Iris pigment epithelial cell (primary cell): ENCODE measurements around the gene LMAN1.

ENCODE experiments used
- DNase-seq: peaks from one replicate; pipeline ENCODE4 v3.0.0-alpha.2; 2011; ENCODE audit warnings: low read depth

LMAN1 gene

DNA sequence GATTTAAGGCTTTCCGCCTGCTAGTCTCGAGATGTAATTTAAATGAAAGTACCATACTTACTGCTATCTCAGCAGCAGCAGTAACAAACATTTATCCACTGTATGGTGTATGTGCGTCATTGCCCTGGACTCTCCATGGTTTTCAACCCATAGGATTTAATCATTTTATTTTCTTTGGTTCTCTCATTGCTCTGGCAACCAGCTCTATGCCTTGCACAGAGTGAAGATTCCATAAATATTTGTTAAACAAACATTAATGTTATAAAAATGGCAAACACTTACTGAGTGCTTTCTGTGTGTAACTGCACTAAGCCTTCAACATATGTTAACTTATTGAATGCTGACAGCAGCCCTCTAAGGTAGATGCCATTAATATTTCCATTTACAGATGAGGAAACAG lies 1.3 kb upstream of the LMAN1 start:
- no peak for DNase-seq

DNA sequence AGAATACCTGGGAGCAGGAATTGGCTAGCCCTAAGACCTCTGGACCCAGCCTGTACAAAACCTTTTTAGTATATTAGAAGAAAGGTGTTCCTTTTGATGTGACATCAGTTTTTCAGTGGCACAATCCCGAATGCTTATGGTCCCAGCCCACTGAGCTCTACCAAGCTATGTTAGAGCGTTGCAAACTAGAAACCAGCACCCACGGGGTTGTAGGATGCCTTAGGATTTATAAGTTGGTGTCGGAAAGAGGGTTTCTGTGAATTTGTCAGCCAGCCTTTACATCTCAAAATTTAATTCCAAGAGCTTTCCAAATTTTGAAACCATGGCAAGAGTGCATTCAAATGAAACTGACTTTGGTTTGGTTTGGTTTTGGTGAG lies 499 bp upstream of the LMAN1 start:
- peak; percentile 16 for DNase-seq

DNA sequence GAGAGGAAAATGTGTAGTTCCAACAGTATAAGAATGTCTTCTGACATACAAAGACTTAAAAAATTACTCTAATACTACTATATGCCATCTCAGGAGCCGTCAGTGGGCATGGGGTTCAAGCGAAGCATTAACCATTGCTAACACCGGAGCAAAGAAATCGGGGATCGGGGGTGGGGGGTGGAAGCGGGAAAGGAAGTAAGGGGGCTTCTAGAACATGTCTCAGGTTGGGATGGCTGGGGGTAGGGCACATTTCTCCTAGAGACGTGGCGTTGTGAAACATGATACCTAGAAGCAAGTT lies 702 bp downstream of the LMAN1 start:
- DNase-seq = peak; percentile 90

DNA sequence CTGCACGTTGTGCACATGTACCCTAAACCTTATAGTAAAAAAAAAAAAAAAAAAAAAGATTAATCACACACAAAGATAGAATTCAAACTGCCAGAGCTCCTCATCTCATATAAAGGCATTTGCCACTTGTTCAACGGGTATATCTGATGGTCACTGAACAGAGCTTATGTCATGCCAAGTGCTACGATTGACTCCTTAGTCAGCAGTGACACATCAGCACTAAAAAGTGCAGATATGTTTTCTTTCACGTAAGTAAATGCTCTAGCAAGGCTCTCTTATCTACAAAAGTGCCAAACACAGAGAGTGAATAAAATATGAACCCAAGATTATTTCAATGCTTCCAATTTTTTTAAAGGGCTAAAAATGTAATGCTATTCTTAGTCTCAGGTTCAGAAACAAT lies 1.1 kb downstream of the LMAN1 start:
- peak; percentile 83 for DNase-seq

DNA sequence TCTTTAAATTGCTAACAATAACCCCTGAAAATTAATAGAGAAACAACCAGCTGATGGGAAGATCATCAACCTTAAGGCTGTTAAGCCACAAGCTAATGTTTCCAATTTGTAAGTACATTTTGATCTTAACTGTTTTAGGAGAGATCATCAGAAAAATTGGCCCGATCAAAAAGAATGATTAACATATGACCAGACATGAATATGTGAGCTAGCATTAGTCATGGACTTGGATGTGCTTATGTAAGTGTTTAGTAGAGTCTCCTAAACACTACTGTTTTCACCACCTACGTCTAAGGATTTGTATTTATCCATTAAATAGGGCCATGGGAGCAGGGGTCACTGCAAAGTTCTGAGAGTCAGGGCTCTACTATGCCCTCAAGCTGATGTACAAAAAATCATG lies 4.3 kb downstream of the LMAN1 start:
- peak; percentile 42 for DNase-seq

DNA sequence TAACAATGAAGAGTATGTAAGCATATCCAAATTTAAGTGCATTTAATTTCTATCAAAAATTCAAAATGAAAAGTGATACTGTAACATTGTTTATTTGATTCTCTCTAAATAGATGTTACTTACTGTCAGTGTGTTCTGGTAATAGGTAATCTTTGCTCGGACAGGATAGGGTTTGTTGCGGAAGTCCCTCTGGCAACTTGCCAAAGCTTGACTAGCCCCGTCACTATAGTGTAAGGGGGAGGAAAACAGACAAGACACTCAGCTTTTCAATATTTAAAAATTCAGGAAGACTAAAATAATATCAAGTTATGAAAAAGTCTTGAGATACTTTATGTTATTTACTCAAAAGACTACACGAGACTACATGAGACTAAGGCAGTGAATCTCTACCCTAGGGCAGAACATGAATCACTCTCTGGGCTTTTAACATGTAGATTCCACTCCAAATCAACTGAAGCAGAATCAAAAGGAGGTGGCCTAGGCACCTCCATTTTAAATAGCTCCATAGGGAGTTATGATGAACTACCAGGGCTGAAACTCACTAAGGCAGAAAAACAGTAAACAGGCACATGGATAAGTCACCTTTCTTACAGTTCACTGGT lies 5.9 kb downstream of the LMAN1 start:
- DNase-seq = peak; percentile 39

DNA sequence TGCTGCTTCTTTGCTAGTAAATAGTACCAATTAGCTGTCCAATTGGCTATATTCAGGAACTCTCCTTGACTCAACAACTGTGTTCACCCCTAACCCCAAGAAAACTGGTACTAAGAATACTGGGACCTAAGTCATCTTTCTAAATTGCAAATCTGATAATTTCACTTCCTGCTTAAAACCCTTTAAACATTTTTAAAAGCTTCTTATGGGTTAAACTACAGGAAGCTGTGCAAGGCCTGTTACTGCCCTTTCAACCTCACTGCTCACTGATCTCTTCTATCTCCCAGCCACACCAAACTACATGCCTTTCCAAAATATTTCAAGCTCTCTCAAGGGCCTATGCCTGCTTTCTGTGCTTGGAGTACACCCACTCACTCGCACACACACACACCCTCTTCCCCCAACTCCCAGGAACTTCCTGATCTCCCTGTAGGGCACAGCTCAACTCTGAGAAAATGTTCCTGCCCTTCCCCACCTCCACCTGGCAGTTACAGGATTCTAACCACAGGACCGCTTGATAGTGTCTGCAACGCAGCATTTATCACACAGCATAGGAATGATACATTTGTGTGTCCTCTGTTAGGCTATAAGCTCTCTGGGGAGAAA lies 6.7 kb downstream of the LMAN1 start:
- DNase-seq = no peak

DNA sequence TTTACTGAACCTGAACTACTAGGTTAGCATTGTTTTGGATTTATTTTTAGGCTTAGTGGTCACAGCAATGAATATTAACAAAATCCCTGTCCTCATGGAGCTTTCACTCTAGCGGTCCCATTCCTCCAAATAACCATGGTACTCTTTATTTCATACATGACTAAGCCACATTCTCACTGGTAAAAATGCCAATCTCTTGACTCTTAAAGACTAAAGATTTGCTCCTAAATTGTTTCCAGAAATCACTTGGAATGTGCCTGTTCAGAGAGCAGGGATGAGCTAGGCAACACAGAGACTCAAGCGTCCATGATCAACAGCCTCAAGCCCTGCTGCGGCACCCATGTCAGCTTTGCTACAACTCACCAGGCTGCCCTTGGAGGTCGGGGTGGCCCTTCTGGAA lies 13.5 kb downstream of the LMAN1 start:
- DNase-seq = no peak

DNA sequence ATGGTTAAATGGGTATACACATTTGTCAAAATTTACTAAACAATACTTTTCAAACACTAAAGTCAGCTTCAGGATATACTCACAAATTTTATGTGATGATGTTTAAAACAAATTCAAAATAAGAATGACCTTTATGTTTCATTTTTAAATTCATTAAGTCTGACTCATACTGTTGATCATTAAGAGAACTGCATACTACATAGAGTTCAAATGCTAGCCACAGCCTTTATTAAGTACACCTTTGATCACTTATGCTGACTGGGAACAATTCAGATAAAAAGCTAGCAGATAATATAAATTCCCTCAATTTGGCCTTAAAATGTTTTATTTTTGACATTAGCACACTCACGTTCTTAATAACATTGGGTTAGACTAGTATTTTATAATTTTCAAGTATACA lies 14.1 kb downstream of the LMAN1 start:
- DNase-seq = no peak

DNA sequence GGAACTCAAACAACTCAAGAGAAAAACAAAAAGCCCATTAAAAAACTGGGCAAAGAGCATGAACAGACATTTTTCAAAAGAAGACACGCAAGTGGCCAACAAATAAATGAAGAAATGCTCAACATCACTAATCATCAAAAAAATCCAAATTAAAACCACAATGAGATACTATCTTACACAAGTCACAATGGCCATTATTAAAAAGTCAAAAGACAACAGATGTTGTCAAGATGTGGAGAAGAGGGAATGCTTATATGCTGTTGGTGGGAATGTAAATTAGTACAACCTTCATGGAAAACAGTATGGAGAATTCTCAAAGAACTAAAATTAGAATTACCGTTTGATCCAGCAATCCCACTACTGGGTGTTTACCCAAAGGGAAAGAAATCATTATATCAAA lies 15.1 kb downstream of the LMAN1 start:
- DNase-seq = no peak

DNA sequence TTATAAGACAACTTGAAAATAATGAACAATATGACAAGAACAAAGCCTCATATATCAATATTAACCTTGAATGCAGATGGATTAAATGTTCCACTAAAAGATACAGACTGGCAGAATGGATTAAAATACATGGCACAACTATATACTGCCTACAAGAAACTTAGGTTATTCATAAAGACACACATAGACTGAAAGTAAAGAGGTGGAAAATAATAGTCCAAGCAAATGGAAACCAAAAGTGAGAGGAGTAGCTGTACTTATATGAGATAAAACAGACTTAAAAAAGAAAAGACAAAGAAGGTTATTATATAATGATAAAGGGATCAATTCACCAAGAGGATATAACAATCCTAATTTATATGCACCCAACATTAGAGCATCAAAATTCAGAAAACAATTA lies 18.2 kb downstream of the LMAN1 start:
- DNase-seq = no peak

DNA sequence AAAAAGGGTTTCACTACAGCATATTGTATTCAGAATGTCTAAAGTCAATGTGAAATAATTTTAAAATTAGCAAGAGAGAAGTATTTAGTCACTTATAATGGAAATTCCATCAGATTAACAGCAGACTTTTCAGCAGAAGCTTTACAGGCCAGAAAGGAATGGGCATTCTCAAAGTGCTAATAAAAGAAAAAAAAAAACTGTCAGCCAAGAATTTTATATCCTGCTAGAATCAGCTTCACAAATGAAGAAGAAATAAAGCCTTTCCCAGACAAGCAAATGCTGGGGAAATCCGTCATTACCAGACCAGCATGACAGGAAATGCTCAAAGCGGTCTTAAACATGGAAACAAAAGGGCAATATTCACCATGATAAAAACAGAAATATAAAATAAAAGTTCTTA lies 18.8 kb downstream of the LMAN1 start:
- no peak for DNase-seq

DNA sequence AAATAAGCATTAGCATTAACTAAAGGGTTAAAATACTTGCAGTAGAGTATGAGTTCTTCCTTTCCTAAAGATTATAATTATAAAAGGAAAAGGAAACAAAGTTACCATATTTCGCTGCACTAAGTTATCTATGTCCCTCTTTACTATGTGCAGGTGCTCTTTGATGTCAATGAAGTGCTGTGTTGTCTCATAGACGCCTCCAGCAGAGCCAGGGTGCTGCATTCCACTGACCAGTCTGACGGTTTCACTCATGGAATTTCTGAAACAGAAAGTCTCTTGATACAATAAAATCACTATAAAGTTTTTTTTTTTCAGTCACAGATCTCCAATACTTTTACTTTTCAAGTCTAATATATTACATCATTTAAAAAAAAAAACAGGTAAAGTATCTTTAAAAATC lies 26.1 kb downstream of the LMAN1 start:
- DNase-seq = no peak

DNA sequence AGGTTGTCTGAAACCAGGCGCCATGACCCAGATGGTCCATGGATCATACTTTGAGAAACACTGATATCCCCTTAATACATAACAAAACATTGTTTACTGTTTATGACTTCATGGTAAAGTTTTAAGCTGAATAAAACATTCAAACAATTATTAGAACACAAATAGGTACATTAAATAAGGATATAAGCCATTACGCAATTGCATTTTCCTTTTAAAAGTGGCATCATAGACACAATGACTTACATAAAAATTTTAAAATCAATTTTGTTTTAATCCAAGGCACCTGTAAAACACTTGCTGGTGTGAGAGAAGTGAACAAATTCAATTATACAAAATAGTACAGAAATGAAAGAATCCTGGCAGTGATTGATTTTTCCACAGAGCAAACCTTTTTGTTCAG lies 30.4 kb downstream of the LMAN1 start:
- DNase-seq = no peak

DNA sequence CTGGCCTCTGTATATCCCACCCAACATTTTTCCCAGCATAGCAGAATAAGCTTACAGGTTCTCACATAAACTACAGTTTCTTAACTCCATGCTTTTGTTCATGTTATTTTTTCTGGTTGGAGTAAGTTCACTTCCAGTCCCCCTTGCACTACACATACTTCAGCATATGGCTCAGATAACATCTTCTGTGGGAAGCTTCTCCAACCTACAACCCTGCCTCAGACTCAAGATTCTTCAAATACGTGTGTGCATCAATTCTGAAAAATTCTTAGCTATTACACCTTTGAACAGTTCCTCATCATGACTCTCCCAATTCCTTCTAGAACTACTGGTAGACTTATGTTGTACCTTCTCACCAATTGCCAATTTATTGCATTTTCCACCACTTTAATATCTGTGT lies 33.1 kb downstream of the LMAN1 start:
- DNase-seq = no peak

DNA sequence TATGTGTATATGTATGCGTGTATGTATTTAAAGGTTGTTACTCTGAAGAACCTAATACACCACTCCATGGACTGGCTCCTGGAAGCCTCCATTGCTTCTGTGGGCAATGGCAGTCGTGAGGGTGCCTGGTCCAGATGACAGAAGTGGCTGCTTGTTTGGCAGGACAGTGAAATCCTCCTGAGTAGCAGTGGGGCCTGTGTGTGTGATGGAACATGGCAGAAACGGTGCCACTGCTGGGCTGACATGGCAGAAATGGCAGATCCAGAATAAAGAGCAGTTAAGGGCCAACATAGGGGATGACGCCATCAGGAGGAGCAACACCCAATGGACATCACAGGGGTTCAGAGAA lies 34.5 kb downstream of the LMAN1 start:
- no peak for DNase-seq

DNA sequence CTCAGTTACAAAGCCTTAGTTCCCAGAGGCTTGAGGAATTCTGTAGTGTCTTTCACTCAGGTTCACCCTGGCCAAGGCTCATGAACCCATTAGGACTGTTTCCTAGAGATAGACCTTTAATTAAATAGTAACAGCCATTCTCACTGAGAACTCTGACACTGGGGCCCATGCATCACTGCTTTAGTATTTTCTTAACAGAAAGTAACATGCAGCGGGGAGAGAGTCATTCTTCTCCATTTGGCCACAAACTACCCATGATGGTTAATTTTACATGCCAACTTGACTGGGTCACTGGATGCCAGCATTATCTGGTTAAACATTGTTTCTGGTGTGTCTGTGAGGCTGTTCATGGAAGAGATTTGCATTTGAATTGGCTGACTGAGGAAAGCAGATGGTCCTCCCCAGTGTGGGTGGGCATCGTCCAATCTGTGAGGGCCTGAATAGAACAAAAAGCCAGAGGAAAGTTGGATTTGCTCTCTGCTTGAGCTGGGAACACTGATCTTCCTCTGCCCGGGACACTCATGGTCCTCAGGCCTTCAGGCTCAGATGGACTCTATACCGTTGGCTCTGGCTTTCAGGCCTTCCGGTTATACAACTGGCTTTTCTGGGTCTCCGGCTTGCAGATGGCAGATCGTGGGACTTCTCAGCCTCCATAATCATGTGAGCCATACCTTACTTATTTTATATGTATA lies 35.0 kb downstream of the LMAN1 start:
- no peak for DNase-seq

DNA sequence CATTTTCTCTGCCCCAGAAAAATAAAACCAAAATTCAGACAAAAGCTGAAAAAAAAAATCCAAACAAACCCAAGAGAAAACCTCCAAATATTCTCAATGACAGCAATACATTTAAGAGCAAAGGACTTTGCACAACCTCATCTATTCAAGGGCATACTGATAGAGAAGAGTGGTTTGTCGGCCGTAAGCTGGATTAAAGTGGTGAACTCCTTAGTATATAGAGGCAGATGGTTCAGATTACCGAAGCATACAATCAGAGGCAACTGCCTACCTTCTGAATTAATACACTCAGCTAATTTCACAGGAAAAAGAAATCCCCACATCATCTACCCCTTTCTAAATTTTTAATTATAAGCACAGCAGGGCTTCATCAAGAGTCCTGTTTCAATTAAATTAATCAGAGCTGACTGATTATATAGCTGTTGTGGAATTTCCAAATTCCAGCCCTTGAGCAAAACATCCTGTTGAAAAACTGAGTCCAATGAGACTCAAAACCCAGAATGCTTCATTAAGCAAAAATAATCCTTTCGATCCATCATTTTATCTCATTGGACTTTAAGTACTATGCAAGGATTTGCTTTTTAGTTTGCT lies 40.5 kb downstream of the LMAN1 start, which contains the start of gene CPLX4:
CPLX4 (minus strand) TSS at position 190 of the 591 bp plus-strand sequence; CDS start at position 3, 187 bp downstream.
- DNase-seq = no peak

DNA sequence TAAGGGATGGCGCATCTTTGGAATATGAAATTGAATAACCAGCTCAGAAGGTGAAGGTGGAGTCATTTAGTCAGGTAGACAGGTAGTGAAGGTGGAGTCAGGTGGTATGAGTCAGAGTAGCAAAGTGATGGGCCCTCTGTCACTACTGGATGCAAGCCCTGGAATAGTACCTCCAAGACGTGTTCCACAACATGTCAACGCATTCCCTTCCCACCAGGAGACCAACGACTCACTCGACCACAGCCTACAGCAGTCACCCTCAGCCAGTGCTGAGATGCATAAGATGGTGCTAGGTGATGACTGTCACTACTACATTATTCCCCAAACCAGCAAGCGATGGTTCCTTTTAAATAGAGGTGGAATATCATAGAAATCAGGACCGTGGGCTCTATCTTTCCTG lies 47.4 kb downstream of the LMAN1 start:
- DNase-seq = peak; percentile 9

DNA sequence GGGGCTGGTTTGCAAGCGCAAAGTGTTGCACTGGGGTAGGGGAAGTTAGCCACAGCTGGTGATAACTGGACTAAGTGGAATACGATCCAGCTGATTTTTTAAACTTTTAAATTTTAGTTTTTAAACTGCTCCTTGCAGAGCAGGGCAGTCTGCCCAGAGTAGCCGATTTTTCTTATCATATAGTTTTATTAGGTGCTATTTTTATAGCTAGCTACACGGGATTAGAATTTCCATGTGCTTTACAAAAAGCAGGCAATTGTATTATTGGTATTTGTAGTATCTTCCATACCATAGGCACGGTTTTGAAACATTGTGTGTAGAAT lies 50.2 kb downstream of the LMAN1 start:
- DNase-seq = no peak

DNA sequence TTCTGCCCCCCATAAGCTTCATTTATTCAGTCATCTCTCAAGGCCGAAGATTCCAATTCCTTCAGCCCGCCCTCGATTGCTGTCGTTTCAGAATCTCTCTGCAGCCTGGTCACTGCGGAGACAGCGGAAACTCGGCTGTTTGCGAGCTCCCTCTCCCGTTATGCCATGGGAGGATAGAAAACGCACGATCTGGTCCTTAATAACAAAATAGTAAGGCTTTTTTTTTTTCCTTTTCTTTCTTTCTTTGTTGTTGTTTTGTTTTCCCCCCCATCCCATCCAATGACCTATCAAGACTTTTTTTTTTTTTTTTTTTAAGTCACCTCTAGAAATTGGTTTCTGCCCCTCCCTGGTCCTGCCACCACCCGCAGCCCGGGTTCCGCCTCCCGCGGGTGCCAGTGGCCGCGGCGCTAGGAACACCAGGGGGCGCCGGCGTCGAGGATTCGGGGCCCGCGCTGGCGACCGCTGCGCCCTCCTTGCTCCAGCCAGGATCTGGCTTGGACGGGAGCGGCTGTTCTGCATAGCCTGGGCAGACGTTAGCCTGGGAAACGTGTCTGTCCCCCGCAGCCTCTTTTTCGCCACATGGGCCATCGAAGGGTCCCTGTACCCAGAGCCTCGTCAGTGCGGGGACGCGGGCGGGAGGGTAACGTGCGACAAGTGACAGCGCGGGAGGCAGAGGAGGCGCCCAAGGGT lies 50.7 kb downstream of the LMAN1 start:
- DNase-seq = peak; percentile 60

DNA sequence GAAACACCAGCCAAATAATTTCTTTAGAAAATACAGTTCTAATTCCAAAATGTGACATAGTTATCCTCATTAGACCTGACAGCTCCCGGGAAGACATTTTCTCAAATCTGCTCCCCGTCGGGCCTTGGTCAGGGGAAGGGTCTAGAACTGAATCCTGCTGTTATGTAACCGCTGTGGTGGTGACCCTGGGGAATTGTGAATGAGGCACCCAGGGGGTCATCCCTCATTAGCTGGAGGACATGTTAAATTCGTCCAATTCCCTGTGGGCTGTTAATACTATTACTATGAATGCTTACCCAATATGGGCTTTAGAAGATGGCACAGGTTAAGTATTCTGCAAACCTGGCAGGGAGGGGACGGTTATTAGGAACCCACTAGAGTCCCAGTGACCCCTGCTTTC lies 52.4 kb downstream of the LMAN1 start:
- DNase-seq = no peak

DNA sequence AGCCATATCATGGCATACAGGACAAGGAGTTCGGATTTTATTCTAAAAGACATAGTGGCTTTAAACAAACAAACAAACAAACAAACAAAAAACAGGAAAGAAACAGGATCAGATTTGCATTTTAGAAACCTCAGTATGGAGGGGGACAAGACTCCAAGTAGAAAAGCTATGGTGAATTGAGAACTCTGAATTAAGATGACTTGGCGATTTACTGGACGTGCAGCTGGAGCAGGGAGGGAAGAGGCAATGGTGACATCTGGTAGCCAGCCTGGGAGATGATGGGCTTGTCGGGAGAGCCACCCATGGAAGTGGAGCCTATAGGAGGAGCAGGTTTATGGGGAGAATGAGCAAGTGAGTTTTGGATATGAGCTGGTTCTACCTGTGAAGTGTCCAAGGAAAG lies 53.8 kb downstream of the LMAN1 start:
- no peak for DNase-seq
